GM20431 (cell line): ENCODE measurements around the gene BICDL2.

Experiments used
- in situ Hi-C: fragments of 300-500 bp; cut with MseI, MboI; formaldehyde crosslinking; loops from one replicate; pipeline ENCODE4 v1.15.0; 2020; ENCODE audit warnings: low sequenced_read_pairs; ENCODE audit not compliant: unreplicated experiment

BICDL2 gene

GRCh38 chr16:3013998-3014690 lies 22.6 kb downstream of the BICDL2 start:
- in situ Hi-C loops: no loop called here

DNA sequence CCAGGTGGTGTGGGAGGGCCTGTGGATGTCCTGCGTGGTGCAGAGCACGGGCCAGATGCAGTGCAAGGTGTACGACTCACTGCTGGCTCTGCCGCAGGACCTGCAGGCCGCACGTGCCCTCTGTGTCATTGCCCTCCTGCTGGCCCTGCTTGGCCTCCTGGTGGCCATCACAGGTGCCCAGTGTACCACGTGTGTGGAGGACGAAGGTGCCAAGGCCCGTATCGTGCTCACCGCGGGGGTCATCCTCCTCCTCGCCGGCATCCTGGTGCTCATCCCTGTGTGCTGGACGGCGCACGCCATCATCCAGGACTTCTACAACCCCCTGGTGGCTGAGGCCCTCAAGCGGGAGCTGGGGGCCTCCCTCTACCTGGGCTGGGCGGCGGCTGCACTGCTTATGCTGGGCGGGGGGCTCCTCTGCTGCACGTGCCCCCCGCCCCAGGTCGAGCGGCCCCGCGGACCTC lies 23.2 kb downstream of the BICDL2 start:
- in situ Hi-C loops: no loop called here

DNA sequence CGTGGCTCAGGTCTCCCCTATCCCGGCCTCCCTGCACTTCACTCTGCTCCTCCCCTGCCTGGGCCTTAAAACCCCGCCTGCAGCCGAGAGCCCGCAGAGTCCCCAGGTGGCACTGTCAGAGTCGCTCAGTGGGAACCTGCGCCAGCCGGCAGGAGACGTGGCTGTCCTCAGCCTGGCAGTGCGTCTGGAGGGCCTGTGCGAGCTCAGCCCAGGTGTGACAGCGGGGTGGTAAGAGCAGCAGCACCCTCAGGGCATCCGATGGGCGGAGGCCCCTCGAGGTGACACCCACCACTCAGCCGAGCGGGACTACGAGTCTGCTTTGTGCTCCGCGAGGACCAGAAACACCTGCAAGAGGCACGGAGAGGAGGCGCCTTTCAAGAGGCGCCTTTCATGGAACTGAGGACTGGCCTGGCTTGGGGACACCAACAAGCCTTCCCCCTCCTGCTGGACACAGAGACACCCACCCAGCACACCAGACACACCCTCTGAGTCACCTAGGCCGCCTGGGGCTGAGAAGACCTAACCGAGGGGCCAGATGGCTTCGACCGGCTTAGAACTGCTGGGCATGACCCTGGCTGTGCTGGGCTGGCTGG lies 23.8 kb downstream of the BICDL2 start, which contains the start of gene CLDN9:
TSS of gene CLDN9 (plus strand) at position 96 of the 593 bp plus-strand sequence. CDS start at position 536, 440 bp downstream.
- in situ Hi-C loops: no loop called here

DNA sequence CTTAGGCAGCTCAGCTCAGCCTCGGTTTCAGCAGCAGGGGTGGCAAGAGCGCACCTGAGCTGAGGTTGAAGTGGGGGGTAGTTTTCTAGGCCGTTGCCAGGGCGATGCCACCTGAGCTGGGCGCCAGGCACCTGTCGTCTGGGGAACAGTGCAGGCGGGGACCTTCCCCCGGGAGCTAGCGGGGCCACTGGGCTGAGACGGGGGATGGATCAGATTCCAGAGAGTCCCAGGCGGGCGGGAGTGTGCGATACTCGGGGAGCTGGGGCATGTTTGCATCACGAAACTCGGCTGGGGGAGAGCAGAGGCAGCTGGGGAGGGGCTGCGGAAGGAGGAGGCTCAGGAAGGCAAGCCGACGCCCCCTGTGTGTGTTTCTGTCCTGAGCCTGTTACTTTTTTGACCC lies 24.5 kb downstream of the BICDL2 start:
- in situ Hi-C loops: no loop called here

DNA sequence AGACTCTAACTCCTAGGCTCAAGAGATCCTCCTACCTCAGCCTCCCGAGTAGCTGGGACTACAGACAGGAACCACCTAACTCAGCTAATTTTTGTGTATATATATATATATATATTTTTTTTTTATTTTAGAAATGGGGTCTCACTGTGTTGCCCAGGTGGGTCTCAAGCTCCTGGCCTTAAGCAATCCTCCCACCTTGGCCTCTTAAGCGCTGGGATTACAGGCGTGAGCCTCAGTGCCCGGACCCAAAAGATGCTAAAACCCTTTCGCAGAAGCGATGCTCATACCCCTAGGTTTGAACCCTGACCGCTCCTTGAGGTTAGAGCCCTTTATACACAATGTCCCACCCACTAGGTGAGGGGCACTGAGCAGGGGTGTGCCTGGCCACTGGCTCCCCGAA lies 26.2 kb downstream of the BICDL2 start:
- in situ Hi-C loops: no loop called here

GRCh38 chr16:3009568-3010390 lies 27.0 kb downstream of the BICDL2 start:
- in situ Hi-C loops: no loop called here

GRCh38 chr16:3008690-3009037 lies 28.1 kb downstream of the BICDL2 start:
- in situ Hi-C loops: no loop called here

GRCh38 chr16:3007957-3008689 lies 28.6 kb downstream of the BICDL2 start:
- in situ Hi-C loops: no loop called here

DNA sequence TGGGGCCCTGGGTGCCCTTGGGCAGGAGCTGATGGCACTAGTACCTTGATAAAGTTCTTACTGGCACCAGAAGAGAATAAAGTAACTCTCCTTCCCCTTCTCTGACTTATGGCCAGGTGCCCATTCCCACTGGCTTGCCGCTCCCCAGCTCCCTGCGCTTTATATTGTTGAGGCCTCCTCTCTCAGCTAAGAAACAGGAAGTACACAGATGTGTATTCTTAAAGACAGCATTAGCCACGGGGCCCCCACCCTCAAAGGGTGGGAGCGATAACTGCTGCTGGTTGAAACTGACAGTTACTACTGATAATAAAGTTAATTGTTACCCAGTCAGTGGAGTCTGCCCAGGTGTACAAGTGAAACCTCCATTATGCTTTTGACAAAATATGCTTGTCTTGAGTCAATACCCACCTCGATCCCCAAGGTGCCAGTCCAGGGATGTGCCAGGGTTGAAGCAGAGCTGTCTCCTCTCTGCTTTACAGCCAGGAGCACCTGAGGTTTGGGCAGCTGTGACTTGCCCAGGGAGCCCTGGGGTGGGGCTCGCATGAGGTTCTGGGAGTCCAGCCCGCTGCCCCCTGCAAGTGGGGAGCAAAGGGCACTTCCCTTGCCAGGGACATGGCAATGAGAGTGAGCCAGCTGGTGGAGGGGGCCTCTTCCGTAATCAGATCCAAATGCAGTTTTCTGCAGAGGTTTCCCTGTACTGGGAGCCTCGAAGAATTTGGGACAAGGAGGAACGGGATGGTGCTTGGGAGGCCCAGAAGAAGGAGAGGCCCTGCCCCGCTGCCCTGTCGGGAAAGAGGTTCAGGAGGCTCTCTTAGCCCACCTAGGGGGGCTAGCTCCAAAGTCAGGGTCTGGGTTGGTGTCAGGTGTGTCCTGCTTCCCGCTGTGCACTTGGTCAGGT lies 29.4 kb downstream of the BICDL2 start:
- in situ Hi-C loops: no loop called here

DNA sequence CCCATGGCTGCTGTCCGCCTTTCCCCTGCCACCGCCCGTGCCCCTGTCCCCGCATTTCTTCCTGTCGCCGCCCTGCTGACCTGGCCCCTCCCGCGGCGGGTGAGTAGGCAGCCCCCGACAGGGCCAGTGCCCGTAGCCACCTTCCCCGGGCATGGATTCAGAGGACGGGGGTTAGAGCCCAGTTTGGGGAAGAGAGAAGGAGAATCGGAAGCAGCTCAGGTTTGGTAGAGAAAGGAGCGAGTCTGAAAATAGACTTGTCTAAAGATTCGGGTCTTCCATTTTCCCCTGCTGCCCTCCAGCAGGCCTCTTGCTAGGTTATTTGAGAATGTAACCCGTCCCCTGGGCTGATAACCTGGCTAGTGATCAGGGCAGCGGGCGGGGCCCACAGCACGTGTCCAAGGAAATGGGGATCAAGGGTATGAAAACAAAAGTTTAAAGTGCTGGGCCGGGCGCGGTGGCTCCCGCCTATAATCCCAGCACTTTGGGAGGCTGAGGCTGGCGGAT lies 31.9 kb downstream of the BICDL2 start:
- in situ Hi-C loops: no loop called here

DNA sequence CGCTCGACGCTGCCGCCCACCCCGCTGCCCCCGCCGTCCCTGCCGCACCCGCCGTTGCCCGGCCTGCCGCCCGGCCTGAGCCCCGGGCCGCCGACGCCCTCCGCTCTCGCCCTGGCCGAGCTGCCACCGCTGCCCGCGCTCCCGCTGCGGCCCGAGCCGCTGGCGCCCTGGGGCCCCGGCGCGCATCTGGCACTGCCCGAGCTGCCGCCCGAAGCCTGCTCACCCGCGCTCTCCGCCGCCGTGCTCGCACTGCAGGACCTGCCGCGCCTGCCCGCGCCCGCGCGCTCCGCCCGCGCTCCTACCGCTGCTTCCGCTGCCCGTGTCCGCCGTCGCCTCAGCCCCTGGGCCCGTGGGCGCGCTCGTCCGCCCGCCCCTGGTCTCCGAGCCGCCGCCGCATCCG lies 32.4 kb downstream of the BICDL2 start:
- in situ Hi-C loops: no loop called here

GRCh38 chr16:3003582-3004270 lies 33.0 kb downstream of the BICDL2 start:
- in situ Hi-C loops: no loop called here

DNA sequence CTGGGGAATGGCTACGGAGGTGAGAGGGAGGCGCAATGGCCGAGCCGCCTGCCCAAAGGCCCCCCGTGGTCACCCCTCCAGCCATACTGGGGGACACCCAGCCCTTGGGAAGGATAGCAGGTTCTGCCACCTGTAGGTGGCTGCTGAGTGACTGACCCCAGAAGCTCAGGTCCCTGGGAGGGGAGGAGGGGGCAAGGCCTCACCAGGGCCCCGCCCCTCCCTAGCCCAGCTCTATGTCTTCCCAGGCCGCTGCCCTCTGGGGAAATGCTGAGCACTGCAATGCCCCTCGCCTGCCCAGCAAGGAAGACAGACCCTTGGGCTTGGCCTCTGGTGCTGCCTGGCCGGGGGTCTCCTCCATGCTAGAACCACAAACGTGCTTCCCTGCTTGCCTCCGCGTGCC lies 35.4 kb downstream of the BICDL2 start:
- in situ Hi-C loops: no loop called here

GRCh38 chr16:3000540-3000939 lies 36.2 kb downstream of the BICDL2 start:
- in situ Hi-C loops: no loop called here

DNA sequence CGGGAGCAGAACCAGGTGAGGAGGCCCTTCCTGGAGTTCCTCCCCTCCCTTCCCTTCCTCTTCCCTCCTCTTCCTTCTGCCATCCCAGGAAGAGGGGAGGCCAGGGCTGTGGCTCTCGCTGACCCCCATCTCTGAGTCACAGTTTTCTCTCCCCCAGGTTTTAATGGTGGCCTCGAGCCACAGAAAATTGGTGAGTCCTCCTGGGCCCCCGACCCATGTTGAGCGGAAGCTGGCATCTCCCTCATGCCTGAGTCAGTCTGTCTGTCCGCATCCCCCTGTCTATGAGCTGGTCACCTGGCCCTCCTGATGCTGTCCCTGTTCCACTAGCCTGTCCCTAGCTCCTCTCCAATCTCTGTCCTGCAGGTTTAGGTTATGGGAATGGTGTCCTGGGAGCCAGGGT lies 36.8 kb downstream of the BICDL2 start:
- in situ Hi-C loops: no loop called here

DNA sequence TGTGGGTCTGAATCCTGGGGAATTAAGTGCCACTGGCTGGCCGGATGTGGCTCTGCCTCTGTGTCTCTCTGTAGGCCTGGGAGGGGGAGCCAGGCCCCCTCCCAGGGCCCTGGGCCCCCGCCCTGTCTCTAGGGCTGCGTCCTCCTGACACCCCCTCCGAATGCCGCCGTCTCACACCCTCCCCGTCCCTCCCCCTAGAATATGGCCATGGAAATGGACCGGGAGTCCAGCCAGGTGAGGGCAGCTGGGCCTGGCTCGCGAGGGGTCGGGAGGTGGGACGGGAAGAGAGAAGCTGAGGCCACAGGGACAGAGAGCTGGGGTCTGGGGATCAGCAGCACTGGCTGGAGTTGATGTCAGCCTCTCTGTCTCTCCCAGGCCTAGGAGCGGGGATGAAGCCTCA lies 40.4 kb downstream of the BICDL2 start:
- in situ Hi-C loops: no loop called here

DNA sequence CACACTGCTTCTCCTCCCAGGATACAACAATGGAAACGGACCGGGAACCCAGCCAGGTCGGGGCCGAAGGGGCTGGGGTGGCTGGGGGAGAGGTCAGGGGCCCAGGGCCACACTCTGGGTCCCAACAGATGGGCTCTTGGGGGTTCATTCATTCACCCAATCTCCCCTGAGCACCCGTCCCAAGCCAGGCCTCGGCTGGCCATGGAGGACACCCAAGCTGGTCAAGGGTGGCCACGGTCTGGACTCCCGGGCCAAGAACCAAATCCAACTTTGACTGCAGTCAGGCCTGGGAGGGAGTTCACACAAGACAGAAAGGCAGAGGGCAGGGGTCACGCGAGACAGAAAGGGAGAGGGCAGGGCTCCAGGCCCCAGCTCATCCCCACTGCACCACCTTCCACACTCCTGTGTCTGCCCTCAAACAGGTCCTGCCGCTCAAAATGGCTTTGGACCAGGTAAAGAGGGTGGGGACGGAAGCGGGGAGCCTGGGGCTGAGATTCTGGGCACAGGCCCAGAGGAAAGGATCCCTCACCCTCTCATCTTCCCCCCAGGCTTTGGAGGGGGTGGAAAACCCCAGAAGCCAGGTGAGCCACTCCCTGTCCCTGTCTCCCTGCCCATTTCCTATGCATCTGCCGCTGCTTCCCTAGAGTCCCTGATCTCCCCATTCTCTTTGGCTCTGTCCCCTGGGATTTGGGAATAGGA lies 44.2 kb downstream of the BICDL2 start:
- in situ Hi-C loops: no loop called here

GRCh38 chr16:2991566-2992261 lies 45.0 kb downstream of the BICDL2 start:
- in situ Hi-C loops: no loop called here
